ENCODE measurements around the gene TFIP11. TPM values are rescaled to one million over a fixed set of nuclear protein-coding genes. Genes with fewer than 3 reads are reported as not detected.
A peak's percentile ranks its signal among the peaks of the same experiment; 100 is the strongest.

The TFIP11 gene
- total RNA-seq, 1 donor from 2014 or later: 23.1 TPM

DNA sequence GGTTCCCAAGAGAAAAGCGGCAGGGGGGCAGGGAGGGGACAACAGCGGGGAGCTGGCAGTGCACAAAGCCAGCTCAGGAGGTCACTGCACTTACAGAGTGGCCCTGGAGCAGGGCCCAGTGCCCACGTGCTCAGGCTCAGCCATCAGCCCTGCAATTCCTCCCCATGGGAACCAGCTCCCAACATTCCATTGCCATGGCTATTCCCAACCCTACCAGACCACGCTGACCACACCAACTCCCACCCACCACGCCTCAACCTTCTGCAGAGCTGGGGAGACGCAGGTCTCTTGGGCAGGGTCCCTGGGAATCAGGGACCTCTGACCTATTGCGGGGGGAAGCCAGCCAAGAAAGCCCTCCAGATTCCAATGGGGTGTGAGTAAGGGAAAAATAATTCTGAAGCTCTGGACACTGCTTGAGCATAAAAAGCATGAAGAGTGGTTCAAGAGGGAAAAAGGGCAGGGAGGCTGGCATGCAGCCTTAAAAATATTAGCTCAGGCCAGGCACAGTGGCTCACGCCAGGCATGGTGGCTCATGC, 38.3 kb upstream of the TFIP11 start:
- H3K4me1 ChIP-seq: peaks cover 14% of the 10 kb centered on the region
- TF ChIP-seq POLR2AphosphoS5 (IDR thresholded peaks at IDR 0.05; ENCODE audit: insufficient read depth in 1 of 2, low read depth in 1 of 2): no peak
- no peak for TF ChIP-seq POLR2A (IDR thresholded peaks at IDR 0.05)
- no peak for TF ChIP-seq CTCF (IDR thresholded peaks at IDR 0.05)
- no peak for DNase-seq (ENCODE audit: extremely low spot score in 2 of 2)

GRCh38 chr22:26549902-26550497, 37.7 kb upstream of the TFIP11 start:
- intact Hi-C loops (cut with DNase I): no loop called here
- no peak overlapping the region for H3K4me3 ChIP-seq

More for the DNA sequence above, 38.3 kb upstream of the TFIP11 start:
- no peak overlapping the region for H3K4me3 ChIP-seq
- no peak overlapping the region for H3K27ac ChIP-seq
- H3K27me3 ChIP-seq: no peaks in the 10 kb centered on the region
- H3K36me3 ChIP-seq: no peaks in the 10 kb centered on the region
- no peaks in the 10 kb centered on the region for H3K9me3 ChIP-seq
- intact Hi-C loops (cut with DNase I): no loop called here

DNA sequence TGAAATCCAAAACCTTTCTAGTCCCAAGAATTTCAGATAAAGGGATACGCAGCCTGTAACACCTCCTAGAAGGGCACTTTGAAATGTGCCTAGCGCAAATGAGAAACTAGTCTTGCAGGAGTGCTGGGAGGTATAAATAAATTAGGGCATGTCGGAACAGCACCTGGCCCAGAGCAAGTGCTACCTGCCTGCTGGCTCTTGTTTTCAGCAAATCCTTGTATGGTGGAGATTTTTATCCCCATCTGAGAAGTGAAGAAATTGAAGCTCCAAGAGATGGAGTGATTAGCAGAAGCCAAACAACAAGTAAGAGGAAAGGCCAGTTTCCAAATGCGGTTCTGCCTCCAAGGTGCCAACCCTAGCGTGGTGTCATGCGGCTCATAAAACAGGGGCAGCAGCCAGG, 36.7 kb upstream of the TFIP11 start:
- H3K4me1 ChIP-seq: peaks cover 14% of the 10 kb centered on the region
- H3K36me3 ChIP-seq: no peaks in the 10 kb centered on the region
- TF ChIP-seq CTCF (IDR thresholded peaks at IDR 0.05) (no peak), POLR2AphosphoS5 (IDR thresholded peaks at IDR 0.05; ENCODE audit: insufficient read depth in 1 of 2, low read depth in 1 of 2) (peak in 1 of 2 donors; percentile 57)
- H3K27ac ChIP-seq: no peak overlapping the region
- intact Hi-C loops (cut with DNase I): no loop called here
- no peak overlapping the region for H3K4me3 ChIP-seq
- H3K9me3 ChIP-seq: no peaks in the 10 kb centered on the region
- H3K27me3 ChIP-seq: no peaks in the 10 kb centered on the region
- DNase-seq (ENCODE audit: extremely low spot score in 2 of 2): no peak

More at GRCh38 chr22:26549902-26550497, 37.7 kb upstream of the TFIP11 start:
- DNase-seq (ENCODE audit: extremely low spot score in 2 of 2): no peak
- Histone ChIP-seq H3K9me3 (no peaks in the 10 kb centered on the region), H3K36me3 (no peaks in the 10 kb centered on the region), H3K27ac (no peak overlapping the region), H3K4me1 (peaks cover 14% of the 10 kb centered on the region), H3K27me3 (no peaks in the 10 kb centered on the region)
- no peak for TF ChIP-seq CTCF (IDR thresholded peaks at IDR 0.05)
- no peak for TF ChIP-seq POLR2AphosphoS5 (IDR thresholded peaks at IDR 0.05; ENCODE audit: insufficient read depth in 1 of 2, low read depth in 1 of 2)
- TF ChIP-seq POLR2A (IDR thresholded peaks at IDR 0.05): no peak

GRCh38 chr22:26548303-26548702, 36.0 kb upstream of the TFIP11 start:
- no peaks in the 10 kb centered on the region for H3K9me3 ChIP-seq
- H3K36me3 ChIP-seq: no peaks in the 10 kb centered on the region
- intact Hi-C loops (cut with DNase I): no loop called here
- H3K27me3 ChIP-seq: no peaks in the 10 kb centered on the region
- peaks cover 14% of the 10 kb centered on the region for H3K4me1 ChIP-seq
- no peak overlapping the region for H3K4me3 ChIP-seq
- no peak overlapping the region for H3K27ac ChIP-seq
- TF ChIP-seq CTCF (IDR thresholded peaks at IDR 0.05): no peak
- TF ChIP-seq POLR2A (IDR thresholded peaks at IDR 0.05): no peak
- no peak for TF ChIP-seq POLR2AphosphoS5 (IDR thresholded peaks at IDR 0.05; ENCODE audit: insufficient read depth in 1 of 2, low read depth in 1 of 2)
- DNase-seq (ENCODE audit: extremely low spot score in 2 of 2): no peak

DNA sequence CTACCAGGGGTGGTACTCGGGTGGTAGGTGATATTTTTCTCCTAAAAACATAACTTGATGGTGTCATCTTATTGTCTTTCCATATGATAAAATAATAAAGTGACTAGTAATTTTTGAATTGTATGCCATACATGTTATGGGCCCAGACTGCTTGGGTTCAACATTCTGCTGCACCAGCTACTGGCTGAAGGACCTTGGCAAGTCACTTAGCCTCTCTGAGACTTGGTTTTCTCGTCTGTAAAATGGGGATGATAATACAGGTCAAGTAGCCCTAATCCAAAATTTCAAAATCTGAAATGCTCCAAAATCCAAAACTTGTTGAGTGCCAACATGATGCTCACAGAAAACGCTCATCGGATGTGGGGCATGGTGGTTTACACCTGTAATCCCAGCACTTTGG, 35.6 kb upstream of the TFIP11 start:
- Histone ChIP-seq H3K36me3 (no peaks in the 10 kb centered on the region), H3K27ac (no peak overlapping the region), H3K4me1 (peaks cover 14% of the 10 kb centered on the region), H3K4me3 (no peak overlapping the region), H3K9me3 (no peaks in the 10 kb centered on the region), H3K27me3 (no peaks in the 10 kb centered on the region)
- no peak for TF ChIP-seq POLR2AphosphoS5 (IDR thresholded peaks at IDR 0.05; ENCODE audit: insufficient read depth in 1 of 2, low read depth in 1 of 2)
- TF ChIP-seq CTCF (IDR thresholded peaks at IDR 0.05): no peak
- no peak for TF ChIP-seq POLR2A (IDR thresholded peaks at IDR 0.05)
- no peak for DNase-seq (ENCODE audit: extremely low spot score in 2 of 2)
- intact Hi-C loops (cut with DNase I): no loop called here

All from vagina (tissue), 2 donors.